Endometrium (tissue), 2 donors: ENCODE data around the gene PACRGL.
"Not testable (repeated sequence)": the region's sequence is repeated elsewhere in the genome, so short reads cannot be mapped to it uniquely, and the experiment has no call there.

Experiments
- FAIRE-seq: peaks from 2 replicates; lab custom pipeline; 2012; peaks lifted over from hg19 to GRCh38; lab: Jason Lieb, UNC
- donor health status: control.
- donor health status: control.

The PACRGL gene

GRCh38 chr4:20723463-20723862 is 23.2 kb downstream of the PACRGL start:
- no peak for FAIRE-seq

- no peak for FAIRE-seq
Measured at GRCh38 chr4:20724915-20725314, 24.7 kb downstream of the PACRGL start.

GRCh38 chr4:20735931-20736330 is 35.7 kb downstream of the PACRGL start:
- no peak for FAIRE-seq

- FAIRE-seq, result not testable (repeated sequence)
Measured at GRCh38 chr4:20746000-20746399, 45.7 kb downstream of the PACRGL start.

- no peak for FAIRE-seq
Measured at GRCh38 chr4:20752641-20753040, 52.4 kb downstream of the PACRGL start.

- no peak for FAIRE-seq
Measured at GRCh38 chr4:20754036-20754435, 53.8 kb downstream of the PACRGL start.

GRCh38 chr4:20760053-20760452 is 59.8 kb downstream of the PACRGL start:
- no peak for FAIRE-seq

GRCh38 chr4:20761382-20761781 is 61.1 kb downstream of the PACRGL start:
- no peak for FAIRE-seq

GRCh38 chr4:20761826-20762225 is 61.6 kb downstream of the PACRGL start:
- no peak for FAIRE-seq

GRCh38 chr4:20764366-20764992 is 64.2 kb downstream of the PACRGL start:
- no peak for FAIRE-seq

GRCh38 chr4:20773144-20773997 is 73.1 kb downstream of the PACRGL start:
- FAIRE-seq, result peak; percentile 41

- FAIRE-seq, result no peak
Measured at GRCh38 chr4:20778896-20779295, 78.6 kb downstream of the PACRGL start.

- FAIRE-seq, result not testable (repeated sequence)
Measured at GRCh38 chr4:20783134-20783533, 82.9 kb downstream of the PACRGL start.

- peak; percentile 90 for FAIRE-seq
Measured at GRCh38 chr4:20787940-20788665, 87.8 kb downstream of the PACRGL start.
